GM23338 (cell line): ENCODE results near the gene ETV6.

ENCODE experiments used
- CREB1 ChIP-seq: fragments of 250-450 bp; sonication (Bioruptor Pico); IDR thresholded peaks from 2 replicates; pipeline ENCODE4 v1.5.0; 2020; ENCODE audit warnings: low read depth, mild to moderate bottlenecking, moderate library complexity
- CTCF ChIP-seq, 2 experiments: fragments of 200-600 bp in 1 of 2; sonication (generic) in 1 of 2; conservative IDR thresholded peaks; 2 replicates each; pipeline versions ENCODE4 v1.5.1 to v1.6.1; 2016 to 2017; ENCODE audit warnings: antibody characterized with exemption in 2 of 2, low read depth in 2 of 2, mild to moderate bottlenecking in 2 of 2, moderate library complexity in 1 of 2
- ETS1 ChIP-seq: IDR thresholded peaks from 2 replicates; pipeline ENCODE4 v1.6.1; 2016; ENCODE audit warnings: antibody characterized with exemption
- EZH2 ChIP-seq: fragments of 200-600 bp; sonication (generic); IDR thresholded peaks from one replicate; pipeline ENCODE4 v1.8.0; 2017; ENCODE audit warnings: antibody characterized with exemption, mild to moderate bottlenecking, low read depth; ENCODE audit not compliant: unreplicated experiment
- EZH2phosphoT487 ChIP-seq: fragments of 200-600 bp; sonication (generic); IDR thresholded peaks from one replicate; pipeline ENCODE4 v1.8.1; 2018; ENCODE audit warnings: antibody characterized with exemption; ENCODE audit not compliant: unreplicated experiment
- JUNB ChIP-seq: IDR thresholded peaks from one replicate; pipeline ENCODE4 v1.6.1; 2016; ENCODE audit warnings: antibody characterized with exemption; ENCODE audit not compliant: unreplicated experiment
- NANOG ChIP-seq: IDR thresholded peaks from 2 replicates; pipeline ENCODE4 v1.6.1; 2016; ENCODE audit warnings: antibody characterized with exemption, borderline replicate concordance
- POLR2AphosphoS5 ChIP-seq: IDR thresholded peaks from 2 replicates; pipeline ENCODE4 v1.6.1; 2016; ENCODE audit warnings: antibody characterized with exemption, low read depth
- REST ChIP-seq: IDR thresholded peaks from one replicate; pipeline ENCODE4 v1.6.1; 2018; ENCODE audit warnings: antibody characterized with exemption; ENCODE audit not compliant: unreplicated experiment
- STAT1 ChIP-seq: IDR thresholded peaks from one replicate; pipeline ENCODE4 v1.6.1; 2016; ENCODE audit warnings: antibody characterized with exemption; ENCODE audit not compliant: unreplicated experiment
- ZNF114 ChIP-seq: fragments of 250-450 bp; sonication (Bioruptor Pico); IDR thresholded peaks from 2 replicates; pipeline ENCODE4 v1.5.0; 2020; ENCODE audit warnings: mild to moderate bottlenecking, moderate library complexity
- ZNF331 ChIP-seq: fragments of 250-450 bp; sonication (Bioruptor Pico); IDR thresholded peaks from 2 replicates; pipeline ENCODE4 v1.5.0; 2020; ENCODE audit warnings: low read depth, mild to moderate bottlenecking, moderate library complexity
- ZNF462 ChIP-seq: fragments of 250-450 bp; sonication (Bioruptor Pico); IDR thresholded peaks from 2 replicates; pipeline ENCODE4 v1.5.0; 2020; ENCODE audit warnings: mild to moderate bottlenecking, moderate library complexity

- TF ChIP-seq ZNF462 (CRISPR knock-in tag) (no peak), CREB1 (no peak), CTCF (conservative IDR thresholded peaks at IDR 0.05; ENCODE audit: low read depth in 2 of 2) (no peak), EZH2 (no peak), ZNF114 (CRISPR knock-in tag) (no peak), POLR2AphosphoS5 (no peak), EZH2phosphoT487 (no peak), REST (no peak), ETS1 (no peak), JUNB (no peak), NANOG (no peak), STAT1 (no peak), ZNF331 (CRISPR knock-in tag) (no peak)
Measured at GRCh38 chr12:11746940-11747716, 97.7 kb downstream of the ETV6 start.
